Kidney capillary endothelial cell (primary cell): ENCODE results near the gene MAEA.
"Not testable (repeated sequence)": the region's sequence is repeated elsewhere in the genome, so short reads cannot be mapped to it uniquely, and the experiment has no call there.

ENCODE experiments used
- DNase-seq: peaks from one replicate; pipeline ENCODE4 v3.0.0-alpha.2; 2018; ENCODE audit warnings: low spot score

Gene MAEA

DNA sequence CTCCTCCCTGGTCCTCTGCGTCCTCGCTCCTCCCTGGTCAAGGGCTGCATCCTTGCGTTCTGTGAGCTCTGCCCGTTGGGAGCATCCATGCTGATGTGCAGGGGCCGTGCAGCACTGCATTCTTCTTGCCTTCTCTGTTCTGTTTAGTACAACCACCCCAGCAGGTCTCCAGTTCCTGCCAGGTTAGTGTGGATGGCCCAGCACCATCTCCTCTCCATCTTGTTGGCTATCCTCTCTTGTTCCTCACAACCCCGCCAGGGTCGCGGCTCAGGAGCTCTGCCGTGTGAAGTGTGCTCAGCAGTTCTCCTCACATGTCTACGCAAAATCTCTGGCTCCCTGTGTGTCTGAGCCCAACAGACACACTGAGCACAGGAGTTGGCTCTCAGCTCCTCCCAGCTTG lies 10.4 kb upstream of the MAEA start:
- DNase-seq = no peak

DNA sequence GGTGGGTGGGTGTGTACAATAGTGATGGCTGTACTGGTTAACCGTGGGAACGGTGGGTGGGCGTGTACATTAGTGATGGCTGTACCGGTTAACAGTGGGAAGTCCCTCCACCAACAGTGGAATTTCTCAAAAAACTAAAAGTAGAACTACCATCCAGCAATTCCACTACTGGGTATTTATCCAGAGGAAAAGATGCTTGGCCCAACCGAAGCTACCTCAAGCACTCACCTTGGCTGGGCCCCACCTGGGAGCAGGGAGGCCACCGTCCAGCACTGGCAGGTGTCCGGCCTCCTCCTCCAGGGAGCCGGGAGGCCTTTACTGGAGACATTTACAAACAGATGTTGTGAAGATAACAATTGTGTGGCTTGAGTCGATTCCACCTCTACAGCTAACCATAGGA lies 6.0 kb upstream of the MAEA start:
- DNase-seq = no peak

DNA sequence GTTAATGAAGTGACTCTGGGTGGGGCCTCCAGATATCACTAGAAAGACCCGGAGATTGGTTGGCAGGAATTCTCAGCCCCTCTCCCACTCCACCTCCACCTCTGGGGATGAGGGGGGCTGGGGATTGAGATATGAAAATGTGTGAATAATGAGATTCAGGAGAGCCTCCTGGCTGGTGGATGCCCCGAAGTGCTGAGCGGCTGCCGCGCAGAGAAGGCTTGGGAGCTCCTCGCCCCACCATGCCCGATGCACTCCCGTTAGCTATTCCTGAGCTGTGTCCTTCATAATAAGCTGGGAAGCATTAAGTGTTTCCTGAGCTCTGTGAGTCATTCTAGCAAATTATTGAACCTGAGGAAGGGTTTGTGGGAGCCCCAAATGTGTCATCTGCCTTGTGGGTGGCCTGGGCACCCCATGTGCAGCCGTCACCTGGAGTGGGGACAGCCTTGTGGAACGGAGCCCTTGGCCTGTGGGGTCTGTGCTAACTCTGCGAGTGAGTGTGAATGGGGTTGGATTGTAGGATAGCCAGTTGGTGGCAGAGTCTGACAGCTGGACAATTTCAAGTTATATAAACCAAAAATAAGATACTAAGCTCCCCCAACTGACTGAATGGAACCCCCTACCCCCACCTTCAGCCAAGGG lies 4.4 kb upstream of the MAEA start:
- DNase-seq = no peak

DNA sequence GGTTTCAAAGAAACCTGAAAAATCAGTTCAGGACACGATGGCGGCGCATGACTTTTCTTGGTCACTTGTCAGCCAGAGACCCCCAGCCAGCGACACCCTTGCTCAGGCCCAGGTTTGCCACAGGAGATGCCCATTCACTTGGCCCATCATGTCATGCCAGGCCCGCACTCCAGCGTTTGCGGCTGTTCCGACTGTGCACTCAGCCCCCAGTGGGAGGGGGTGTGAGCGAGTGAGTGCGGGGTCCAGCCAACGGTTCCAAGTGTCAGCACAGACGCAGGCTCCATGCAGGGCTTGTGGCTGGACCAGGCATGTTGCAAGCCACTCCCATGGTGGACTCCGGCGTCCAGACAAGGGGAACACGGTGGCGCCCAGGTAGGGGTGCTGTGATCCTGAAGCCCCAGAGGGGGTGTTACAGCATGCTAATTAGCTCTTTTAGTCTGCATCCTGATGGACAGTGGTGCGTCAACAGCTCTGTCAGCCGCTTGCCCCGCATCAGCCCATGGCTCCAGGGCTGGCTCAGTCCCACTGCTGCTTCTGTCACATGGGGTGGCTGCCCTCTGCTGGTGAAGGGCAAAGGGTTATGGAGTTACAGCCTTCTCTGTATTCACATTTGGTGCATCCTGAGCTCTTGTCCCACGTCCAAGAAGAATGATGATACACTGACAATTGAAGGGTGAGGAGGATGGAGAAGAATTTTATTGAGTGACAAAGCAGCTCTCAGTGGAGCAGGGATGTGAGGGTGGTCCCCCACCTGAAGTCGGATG lies 3.7 kb upstream of the MAEA start:
- peak; percentile 7 for DNase-seq

DNA sequence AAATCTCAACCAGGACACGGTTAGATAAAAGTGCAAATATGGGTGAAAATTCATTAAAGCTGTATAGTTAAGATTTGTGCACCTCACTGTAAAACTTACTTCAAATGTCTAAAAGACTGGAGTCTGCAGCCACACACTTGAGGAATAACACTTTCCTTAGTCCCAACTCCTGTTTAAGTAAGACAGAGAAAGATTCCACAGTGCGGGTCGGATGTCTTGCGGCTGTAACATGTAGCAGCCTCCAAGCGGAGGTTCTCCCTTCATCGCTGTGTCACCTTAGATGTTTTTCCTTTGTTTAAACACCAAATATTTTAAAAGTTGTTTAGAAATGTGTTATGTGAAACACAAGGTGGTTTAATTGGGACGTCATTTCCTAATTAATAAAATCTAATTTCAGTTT lies 905 bp upstream of the MAEA start:
- peak; percentile 9 for DNase-seq

DNA sequence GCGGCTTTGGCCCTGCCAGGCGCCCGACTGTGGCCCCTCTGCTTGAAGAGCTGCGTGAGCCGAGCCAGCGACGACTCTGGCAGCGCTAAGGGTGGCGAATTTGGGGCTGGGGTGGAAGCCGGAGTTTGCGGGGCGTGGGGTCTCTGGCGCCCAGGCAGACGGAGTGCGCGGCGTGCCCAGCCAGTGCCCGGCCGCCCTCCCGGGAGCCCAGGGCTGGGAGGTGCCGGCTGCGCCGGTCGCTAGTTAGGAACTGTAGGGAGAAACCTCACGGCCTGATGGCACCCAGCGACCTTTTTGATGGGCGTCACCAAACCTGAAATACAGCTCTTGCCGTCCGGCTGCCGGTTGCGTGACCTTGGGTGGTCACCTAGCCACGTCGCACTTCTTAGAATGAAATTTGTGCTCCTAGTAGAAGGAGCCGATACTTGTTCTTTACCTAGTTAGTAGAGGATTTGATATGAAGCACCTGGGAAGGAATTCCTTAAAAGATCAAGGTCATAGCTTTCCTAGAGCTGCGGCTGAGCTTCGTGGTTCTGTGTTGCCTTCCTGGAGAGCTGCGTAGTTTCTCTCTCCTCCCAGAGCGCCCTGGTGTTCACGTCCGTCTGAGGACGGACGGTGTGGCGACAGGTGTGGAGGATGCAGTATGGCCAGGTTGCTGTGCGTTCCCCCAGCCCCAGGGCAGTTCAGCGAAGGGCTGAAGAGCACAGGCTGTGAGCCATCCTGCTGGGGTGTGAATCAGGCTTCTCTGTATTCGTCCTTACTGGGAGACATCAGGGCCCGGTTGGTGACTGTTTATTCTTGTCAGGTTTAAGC lies 680 bp downstream of the MAEA start:
- no peak for DNase-seq

DNA sequence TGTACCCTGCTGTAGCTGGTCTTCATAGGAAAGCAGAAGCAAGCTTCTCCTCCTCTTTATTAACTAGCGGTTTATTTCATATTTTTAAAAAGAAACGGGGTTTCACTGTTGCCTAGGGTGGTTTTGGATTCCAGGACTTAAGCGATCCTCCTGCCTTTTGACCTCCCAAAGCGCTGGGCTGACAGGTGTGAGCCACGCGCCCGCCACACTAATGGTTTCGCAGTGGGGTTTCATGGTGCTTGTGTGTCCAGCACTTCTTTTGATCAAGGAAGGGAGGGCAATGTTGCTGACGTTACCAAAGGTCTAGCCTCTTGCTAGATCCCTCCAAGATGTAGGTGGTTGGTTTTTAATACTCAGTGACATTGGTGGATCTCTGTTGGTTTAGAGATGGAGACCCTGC lies 1.4 kb downstream of the MAEA start:
- DNase-seq = no peak

DNA sequence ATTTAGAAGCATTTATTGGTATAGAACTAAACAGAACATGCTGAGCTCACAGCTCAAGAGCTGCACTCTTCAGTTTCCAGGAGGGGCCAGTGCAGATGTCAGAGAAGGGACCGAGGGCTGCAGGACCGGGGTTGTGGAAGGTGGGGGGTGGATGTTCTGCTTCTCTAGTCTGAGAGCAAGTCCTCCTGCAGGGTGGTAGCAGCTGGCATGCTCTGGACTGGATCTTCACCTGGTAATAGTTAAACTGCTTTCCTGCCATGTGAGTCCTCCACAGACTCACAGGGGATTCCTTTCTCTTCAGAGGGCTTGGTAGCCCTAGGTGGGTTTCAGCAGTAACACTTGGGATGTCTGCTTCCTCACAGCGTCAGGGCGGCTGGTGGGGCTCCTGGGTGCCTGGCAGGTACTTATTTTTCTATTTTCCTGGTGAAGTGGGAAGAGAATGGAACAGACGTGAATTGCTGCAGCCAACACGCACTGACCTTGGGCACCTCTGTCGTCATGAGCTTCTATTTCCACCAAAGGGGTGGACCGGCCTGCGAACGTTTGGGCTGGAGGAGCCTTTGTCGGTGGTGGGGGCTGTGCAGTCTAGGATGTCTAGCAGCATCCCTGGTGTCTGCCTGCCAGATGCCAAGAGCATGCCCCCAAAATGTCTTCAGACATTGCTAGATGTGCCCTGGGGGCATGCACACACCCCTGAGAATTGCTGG lies 2.5 kb downstream of the MAEA start:
- no peak for DNase-seq

DNA sequence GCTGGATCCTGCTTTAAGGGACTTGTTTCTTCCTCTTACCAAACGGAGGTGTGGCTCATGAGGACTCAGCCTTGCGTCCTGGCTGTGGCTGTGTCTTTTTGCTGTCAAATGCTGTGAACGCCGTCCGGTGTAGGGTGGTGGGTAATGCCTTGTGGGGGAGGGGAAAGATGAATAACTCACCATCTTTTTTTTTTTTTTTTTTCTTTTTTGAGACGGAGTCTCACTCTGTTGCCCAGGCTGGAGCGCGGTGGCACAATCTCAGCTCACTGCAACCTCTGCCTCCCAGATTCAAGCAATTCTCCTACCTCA lies 3.0 kb downstream of the MAEA start:
- not testable (repeated sequence) for DNase-seq

DNA sequence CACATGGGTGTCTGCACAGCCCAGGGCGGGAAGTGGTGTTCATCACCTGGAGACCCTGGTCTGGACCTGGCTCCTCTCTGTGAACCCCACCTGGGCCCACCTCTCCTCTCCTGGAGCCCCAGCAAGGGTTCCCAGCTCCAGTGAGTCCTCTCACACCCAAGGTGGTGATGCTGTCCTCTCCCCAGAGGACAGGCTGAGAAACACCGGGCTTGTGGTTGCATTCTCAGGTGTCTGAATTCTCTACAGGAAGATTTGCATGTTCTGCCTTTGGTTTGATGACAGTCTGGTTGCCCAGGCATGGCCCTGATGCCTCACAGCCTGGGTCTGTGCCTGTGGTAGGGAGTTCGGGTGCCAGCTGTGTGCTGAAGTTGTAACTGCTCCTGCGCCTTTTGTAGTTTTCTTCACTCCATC lies 3.8 kb downstream of the MAEA start:
- no peak for DNase-seq

DNA sequence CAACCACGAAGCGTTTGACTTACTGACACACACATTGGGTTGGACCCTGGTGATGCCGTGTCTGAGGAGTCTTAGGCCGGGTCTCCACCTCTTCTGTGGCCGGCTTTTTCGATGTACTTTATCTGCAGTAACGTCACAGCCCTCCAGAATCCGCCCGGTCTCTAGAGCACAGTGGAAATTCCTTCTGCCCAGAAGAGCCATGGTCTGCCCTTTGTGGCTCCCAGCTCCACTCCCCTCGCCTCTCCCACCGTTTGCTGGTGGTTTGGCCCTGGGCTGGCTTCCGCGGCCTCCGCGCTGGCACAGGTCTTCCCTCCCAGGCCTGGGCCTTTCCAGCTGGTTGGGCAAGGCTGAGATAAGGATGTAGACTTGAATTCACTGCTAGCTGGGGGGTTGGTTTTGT lies 4.3 kb downstream of the MAEA start:
- no peak for DNase-seq

DNA sequence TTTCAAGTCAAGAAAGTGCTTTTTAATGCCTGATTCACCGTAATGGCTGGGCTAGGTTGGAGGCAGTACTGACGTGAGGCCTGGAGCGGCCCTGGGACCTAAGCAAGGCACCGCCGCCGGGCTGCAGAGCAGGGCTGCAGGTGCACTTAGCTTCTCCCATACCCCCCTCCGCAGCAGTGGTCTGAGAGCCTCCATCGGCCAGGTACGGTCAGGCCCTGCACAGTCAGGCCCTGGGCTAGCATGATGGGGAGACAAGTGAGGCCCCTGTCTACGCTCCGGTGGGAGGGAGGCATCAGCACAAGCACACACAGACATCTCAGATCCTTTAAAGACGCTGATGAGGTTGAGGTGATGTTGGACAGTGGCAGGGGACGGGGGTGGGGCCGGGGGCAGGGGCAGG lies 4.7 kb downstream of the MAEA start:
- no peak for DNase-seq

DNA sequence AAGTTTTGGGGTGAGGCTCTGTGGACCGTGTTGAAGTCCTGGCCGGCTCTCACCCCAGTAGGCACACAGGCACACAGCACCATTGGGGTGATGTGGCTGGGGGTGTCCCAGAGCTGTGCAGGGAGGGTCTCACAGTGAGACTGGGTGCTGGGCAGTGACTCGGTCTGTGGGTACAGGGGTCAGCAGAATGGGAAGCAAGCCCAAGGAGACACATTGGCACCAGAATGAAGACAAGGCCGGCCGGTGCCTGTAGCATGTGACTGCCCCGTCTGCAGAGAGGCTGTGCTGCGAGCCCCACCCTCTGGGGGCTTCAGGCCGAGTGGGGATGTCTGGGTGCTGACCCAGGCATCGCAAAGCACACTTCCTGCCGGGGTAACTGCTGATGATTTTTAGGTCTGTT lies 5.2 kb downstream of the MAEA start:
- DNase-seq = no peak

DNA sequence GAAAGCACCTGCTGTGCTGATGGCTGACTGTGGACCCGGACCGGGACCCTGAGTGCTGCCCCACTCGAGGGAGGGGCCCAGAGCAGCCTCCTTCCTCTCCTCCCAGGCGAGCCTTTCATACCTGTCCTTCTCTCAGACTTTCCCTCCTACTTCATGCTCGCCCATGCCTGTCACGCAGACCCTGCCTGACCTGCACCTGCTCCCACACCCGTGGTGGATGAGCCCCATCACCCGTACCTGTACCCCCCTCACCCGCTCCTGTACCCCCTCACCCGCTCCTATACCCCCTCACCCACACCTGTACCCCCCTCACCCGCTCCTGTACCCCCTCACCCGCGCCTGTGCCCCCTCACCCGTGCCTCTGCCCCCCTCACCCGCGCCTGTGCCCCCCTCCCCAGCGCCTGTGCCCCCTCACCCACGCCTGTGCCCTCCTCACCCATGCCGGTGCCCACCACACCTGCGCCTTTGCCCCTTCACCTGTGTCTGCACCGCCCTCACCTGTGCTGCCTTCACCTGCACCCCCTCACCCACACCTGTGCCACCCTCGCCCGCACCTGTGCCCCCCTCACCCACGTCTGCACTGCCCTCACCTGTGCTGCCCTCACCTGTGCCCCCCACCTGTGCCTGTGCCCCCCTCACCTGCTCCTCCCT lies 5.8 kb downstream of the MAEA start:
- no peak for DNase-seq

DNA sequence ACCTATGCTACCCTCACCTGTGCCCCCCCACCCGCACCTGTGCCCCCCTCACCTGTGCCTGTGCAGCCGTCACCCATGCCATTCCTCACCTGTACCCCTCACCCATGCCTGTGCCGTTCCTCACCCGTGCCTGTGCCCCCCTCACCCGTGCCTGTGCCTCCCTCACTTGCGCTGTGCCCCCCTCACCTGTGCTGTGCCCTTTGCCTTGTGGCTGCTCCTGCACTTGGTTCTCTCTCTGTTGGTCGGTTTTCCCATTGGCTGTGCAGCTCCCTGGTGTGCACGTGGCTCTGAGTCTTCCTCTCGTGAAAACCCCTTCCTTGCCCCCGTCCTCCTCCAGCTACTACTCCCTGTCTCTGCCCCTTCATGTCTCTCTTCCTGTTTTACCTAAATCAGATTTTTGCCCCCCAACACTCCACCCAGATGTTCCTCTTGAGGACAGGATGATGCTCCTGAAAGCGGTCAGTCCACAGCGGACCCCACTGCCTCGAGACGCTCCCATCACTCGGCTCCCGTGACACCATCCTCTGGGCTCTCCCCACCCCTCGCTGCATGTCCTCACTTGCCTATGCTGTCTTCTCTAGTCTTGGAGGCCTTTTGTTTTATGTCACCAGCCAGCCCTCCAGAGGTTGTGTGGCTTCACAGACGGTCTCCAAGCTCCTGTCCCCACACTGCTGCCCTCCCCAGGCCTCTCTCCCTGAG lies 6.8 kb downstream of the MAEA start:
- DNase-seq = no peak

DNA sequence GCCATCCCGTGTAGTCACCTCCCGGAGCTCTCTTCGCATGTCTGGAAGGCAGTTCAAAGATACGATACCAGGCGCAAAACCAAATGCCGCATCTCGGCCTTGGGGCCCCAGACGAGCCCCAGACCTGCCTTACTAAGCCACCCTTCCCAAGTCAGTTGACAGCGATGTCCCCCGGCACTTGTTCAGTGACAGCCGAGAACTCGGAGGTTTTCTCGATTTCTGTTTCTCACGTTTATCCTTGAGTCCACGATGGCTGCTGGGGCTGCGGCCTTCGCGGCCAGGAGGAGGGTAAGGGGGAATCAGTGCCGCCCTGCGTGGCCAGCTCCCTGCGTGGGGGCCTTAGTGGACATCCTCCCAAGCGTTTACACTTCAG lies 7.3 kb downstream of the MAEA start:
- no peak for DNase-seq

DNA sequence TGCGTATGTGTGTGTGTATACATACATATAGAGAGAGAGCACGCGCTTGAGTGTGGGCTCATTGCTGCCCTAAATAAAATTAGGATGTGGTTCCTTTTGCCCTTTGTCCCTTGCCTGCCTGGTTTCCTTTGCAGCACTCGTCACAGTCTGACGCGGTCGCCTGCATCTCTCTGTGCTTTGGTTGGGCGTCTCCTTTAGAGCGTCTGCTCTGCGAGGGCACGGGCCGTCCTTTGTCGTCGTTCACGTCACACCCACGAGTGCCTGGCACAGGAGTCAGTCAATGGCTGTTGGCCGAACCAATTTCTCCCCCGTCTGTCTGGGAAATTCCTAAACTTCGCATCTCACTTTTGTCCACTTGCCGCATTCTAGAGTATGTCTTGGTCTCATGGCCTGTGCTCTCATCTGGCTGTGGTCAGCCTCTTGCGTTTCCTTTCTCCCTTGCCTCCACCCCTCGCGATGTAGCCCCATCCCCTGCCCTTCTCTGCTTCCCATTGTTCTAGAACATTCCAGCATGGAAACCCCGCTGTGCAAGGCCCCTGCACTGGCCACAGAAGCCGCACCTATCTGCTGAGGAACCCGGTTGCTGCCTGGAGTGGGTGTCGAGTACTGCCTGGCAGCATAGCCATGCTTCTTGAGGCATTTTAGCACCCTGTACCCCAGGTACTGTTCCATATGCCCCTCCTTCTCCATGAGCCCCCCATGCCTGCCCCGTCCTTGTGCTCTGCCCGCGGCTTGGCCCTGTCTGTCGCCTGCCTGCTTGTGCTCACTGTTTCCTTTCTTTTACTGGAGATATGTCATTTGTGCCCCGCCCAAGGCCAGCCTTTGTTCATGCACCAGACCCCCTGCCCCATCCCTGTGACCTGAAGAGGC lies 8.0 kb downstream of the MAEA start:
- no peak for DNase-seq

DNA sequence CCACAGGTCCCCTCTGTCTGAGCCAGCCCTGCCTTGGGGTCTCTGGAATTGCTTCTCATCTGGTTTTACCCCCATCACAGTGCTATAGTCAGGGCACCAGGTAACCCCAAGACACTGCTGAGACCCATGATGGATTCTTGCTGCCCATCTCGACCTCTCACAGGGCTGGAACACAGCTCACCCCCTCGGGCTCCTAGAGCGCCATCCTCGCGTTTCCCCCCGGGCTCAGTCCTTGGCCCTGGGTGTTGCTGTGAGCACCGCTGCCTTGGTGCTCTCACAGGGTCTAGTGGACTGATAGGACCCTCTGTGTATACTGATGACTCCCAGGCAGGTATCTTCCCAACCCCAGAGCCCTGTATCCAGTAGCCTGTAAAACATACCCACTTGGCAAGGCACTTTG lies 8.8 kb downstream of the MAEA start:
- DNase-seq = no peak

DNA sequence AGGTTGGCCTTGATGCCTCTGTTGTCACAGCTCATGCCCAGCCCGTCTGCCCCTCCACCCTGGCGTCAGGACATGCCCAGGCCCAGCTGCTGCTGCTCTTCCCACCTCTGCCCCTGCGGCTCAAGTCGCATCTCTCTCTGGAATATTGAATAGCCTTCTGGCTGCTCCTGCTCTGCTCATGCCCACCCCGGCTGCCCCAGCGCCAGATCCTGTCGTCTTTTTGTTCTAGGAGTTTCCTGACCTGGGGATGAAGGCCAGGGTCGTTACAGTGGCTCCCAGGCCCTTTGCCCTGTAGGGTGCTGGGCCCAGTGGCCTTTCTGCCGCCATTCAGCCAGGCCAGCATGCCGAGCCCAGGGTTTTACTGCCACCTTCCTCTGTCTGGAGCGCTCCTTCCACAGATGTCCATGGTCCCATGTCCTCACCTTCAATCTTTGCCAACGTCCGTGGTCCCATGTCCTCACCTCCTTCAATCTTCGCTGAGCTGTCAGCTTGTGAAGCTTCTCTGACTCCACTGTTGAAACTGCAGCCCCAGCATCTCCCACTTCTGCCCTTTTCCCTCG lies 9.7 kb downstream of the MAEA start:
- DNase-seq = no peak
